ENCODE measurements around the gene KSR2. TPM values are rescaled to one million over a fixed set of nuclear protein-coding genes. Genes with fewer than 3 reads are reported as not detected.

Gene KSR2
- total and polyA plus RNA-seq, 2 of the 13 experiments (the other 11 are each of a cell fraction or from before 2014, with no cell fraction given), result 0.02 TPM; not detected in 1

DNA sequence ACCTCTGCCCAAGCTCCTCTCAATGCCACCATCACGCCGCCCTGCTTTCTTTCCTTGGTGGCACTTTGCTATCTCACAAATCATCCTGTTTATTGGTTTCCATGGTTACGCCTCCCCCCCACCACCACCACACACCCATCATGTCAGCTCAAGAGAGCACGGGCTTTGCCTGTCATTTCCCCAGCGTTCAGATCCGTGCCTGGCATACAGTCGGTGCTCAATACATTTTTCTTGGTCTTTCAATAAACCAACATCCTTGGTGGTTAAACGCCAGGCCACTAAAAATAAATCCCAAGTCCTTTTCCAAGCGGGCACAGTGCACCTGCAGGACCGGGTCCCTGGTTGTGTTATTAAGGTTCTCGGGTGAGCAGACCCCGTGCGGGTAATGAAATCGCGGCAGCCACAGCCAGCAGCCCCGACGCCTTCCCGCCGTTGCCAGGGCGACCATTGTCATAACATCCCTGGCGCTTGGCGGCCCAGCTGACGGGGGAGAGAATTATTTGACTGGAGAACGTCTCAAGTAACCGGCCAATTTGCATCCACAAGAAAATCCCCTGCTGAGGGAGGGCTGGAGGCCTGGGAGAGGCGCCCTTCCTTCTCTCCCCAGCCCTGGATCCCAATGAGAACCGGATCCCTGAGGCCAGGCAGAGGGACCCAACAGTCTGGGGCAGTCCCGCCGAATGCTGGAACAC lies 92.9 kb downstream of the KSR2 start:
- TF ChIP-seq, protein P1, sequence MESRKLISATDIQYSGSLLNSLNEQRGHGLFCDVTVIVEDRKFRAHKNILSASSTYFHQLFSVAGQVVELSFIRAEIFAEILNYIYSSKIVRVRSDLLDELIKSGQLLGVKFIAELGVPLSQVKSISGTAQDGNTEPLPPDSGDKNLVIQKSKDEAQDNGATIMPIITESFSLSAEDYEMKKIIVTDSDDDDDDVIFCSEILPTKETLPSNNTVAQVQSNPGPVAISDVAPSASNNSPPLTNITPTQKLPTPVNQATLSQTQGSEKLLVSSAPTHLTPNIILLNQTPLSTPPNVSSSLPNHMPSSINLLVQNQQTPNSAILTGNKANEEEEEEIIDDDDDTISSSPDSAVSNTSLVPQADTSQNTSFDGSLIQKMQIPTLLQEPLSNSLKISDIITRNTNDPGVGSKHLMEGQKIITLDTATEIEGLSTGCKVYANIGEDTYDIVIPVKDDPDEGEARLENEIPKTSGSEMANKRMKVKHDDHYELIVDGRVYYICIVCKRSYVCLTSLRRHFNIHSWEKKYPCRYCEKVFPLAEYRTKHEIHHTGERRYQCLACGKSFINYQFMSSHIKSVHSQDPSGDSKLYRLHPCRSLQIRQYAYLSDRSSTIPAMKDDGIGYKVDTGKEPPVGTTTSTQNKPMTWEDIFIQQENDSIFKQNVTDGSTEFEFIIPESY (CRISPR knock-in tag; IDR thresholded peaks at IDR 0.05), result peak; percentile 38; the same call in 1 of the 2 replicates
- no peak for TF ChIP-seq NR2F2 (IDR thresholded peaks at IDR 0.05; ENCODE audit: borderline replicate concordance, low read depth)
- in situ Hi-C loops (cut with HindIII; ENCODE audit: extremely low pct_ligation_motif_present, low pct_unique_long_range_greater_than_20kb), result loop anchor here (5.0 kb wide), 1 partner anchor 156 kb away; no protein-coding TSS in a partner anchor
- POLR2A ChIA-PET, result no interaction called here
- Histone ChIP-seq H3K9me3 (ENCODE audit: low read length) (no peaks in the 10 kb centered on the region), H3K4me1 (ENCODE audit: insufficient read depth, low read length) (no peaks in the 10 kb centered on the region), H3K4me2 (ENCODE audit: low read depth, low read length) (no peak overlapping the region), H3K4me3 (replicated peaks in 1 of 3; ENCODE audit: insufficient read depth in 1 of 3, low read depth in 2 of 3, low read length in 3 of 3) (no peak overlapping the region), H3K27ac (ENCODE audit: extremely low read length, insufficient read depth, low read length) (no peak overlapping the region), H3K79me2 (ENCODE audit: insufficient read depth, low read length) (no peaks in the 10 kb centered on the region), H3K36me3 (replicated peaks in 1 of 2; ENCODE audit: control insufficient read depth in 1 of 2, insufficient read depth in 2 of 2, low read length in 2 of 2) (no peaks in the 10 kb centered on the region), H2AFZ (ENCODE audit: low read length) (no peak overlapping the region), H4K20me1 (ENCODE audit: insufficient read depth, low read length) (no peaks in the 10 kb centered on the region), H3K9ac (ENCODE audit: insufficient read depth, low read depth, low read length) (no peak overlapping the region), H3K27me3 (ENCODE audit: control insufficient read depth in 1 of 2, insufficient read depth in 2 of 2, low read length in 2 of 2) (no peaks in the 10 kb centered on the region)
- DNase-seq (ENCODE audit: low spot score), result no peak
- CTCF ChIA-PET (ENCODE audit: low intra/inter-chr PET ratio, low total read pairs), result interaction anchor here (2.0 kb wide), 1 partner anchor 159 kb away, joined by 17 read pairs; no protein-coding TSS in a partner anchor
- no peak for ATAC-seq
- intact Hi-C loops (cut with micrococcal nuclease; ENCODE audit: unreplicated experiment), result loop anchor here (1.0 to 5.0 kb wide), 3 partner anchors 141 to 226 kb away; partner anchors contain the start of genes RFC5 and VSIG10
- 67% methylated on average over 24 of the region's 29 CpGs for WGBS (ENCODE audit: low lambda C conversion rate)
- no TSS peak for BruUV-seq (replicated peaks)
- FAIRE-seq, result no peak

DNA sequence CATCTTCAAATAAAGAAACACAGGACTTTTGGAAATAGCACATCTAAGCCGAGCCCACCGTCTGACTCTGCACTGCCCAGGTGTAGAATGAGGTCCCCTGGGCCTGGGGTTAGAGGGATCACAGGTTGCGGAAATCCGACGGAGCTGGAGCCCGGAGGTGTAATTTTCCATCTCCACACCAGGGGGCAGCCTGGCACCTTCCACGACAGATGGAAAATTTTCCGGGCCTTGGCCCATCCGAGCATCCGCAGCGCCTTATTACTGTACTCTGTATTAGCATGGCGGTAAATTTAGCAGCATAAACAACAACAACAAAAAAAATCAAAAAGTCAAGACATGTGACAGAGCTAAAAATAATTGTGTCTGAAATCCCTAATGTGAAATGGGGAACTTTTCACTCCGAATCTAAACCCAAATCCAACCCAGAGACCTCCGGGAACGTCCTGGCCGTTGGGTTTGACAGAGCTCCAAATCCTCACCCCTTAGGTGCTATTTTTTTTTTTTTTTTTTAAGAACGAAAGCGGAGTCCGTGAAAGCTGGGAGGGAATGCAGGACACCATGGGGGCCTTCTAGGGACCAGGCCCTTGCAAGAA lies 93.9 kb downstream of the KSR2 start:
- peak; percentile 45 for DNase-seq (ENCODE audit: low spot score)
- CTCF ChIA-PET (ENCODE audit: low intra/inter-chr PET ratio, low total read pairs), result interaction anchor here (2.0 kb wide), 1 partner anchor 160 kb away, joined by 17 read pairs; no protein-coding TSS in a partner anchor
- no peak for TF ChIP-seq NFRKB (IDR thresholded peaks at IDR 0.05)
- TF ChIP-seq, protein P2, sequence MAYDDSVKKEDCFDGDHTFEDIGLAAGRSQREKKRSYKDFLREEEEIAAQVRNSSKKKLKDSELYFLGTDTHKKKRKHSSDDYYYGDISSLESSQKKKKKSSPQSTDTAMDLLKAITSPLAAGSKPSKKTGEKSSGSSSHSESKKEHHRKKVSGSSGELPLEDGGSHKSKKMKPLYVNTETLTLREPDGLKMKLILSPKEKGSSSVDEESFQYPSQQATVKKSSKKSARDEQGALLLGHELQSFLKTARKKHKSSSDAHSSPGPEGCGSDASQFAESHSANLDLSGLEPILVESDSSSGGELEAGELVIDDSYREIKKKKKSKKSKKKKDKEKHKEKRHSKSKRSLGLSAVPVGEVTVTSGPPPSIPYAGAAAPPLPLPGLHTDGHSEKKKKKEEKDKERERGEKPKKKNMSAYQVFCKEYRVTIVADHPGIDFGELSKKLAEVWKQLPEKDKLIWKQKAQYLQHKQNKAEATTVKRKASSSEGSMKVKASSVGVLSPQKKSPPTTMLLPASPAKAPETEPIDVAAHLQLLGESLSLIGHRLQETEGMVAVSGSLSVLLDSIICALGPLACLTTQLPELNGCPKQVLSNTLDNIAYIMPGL (CRISPR knock-in tag; IDR thresholded peaks at IDR 0.05; ENCODE audit: borderline replicate concordance in 1 of 2, low read depth in 1 of 2), result peak in 1 of 2 experiments; percentile 20; a peak in 1 of 4 replicates
- TF ChIP-seq, protein P3, sequence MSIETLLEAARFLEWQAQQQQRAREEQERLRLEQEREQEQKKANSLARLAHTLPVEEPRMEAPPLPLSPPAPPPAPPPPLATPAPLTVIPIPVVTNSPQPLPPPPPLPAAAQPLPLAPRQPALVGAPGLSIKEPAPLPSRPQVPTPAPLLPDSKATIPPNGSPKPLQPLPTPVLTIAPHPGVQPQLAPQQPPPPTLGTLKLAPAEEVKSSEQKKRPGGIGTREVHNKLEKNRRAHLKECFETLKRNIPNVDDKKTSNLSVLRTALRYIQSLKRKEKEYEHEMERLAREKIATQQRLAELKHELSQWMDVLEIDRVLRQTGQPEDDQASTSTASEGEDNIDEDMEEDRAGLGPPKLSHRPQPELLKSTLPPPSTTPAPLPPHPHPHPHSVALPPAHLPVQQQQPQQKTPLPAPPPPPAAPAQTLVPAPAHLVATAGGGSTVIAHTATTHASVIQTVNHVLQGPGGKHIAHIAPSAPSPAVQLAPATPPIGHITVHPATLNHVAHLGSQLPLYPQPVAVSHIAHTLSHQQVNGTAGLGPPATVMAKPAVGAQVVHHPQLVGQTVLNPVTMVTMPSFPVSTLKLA (IDR thresholded peaks at IDR 0.05), result no peak
- peak; percentile 15; the same call in 1 of the 2 replicates for TF ChIP-seq ELF1 (CRISPR knock-in tag; IDR thresholded peaks at IDR 0.05)
- peak; percentile 39; the same call in 1 of the 2 replicates for TF ChIP-seq KDM2A (CRISPR knock-in tag; IDR thresholded peaks at IDR 0.05; ENCODE audit: borderline replicate concordance, low read depth)
- TF ChIP-seq RAD21 (CRISPR knock-in tag; IDR thresholded peaks at IDR 0.05), result peak; percentile 74
- TF ChIP-seq ZSCAN21 (CRISPR knock-in tag; IDR thresholded peaks at IDR 0.05; ENCODE audit: borderline replicate concordance), result no peak
- TF ChIP-seq GABPA (IDR thresholded peaks at IDR 0.05; ENCODE audit: low read depth, low read length), result no peak
- peak; percentile 33; the same call in 1 of the 2 replicates for TF ChIP-seq GABPA (CRISPR knock-in tag; IDR thresholded peaks at IDR 0.05; ENCODE audit: low read depth)

More for the DNA sequence above, 93.9 kb downstream of the KSR2 start:
- Histone ChIP-seq H3K4me2 (ENCODE audit: low read depth, low read length) (no peak overlapping the region), H2AFZ (ENCODE audit: low read length) (no peak overlapping the region), H3K36me3 (replicated peaks in 1 of 2; ENCODE audit: control insufficient read depth in 1 of 2, insufficient read depth in 2 of 2, low read length in 2 of 2) (no peaks in the 10 kb centered on the region), H3K9me3 (ENCODE audit: low read length) (no peaks in the 10 kb centered on the region), H3K4me3 (replicated peaks in 1 of 3; ENCODE audit: insufficient read depth in 1 of 3, low read depth in 2 of 3, low read length in 3 of 3) (no peak overlapping the region), H3K27me3 (ENCODE audit: control insufficient read depth in 1 of 2, insufficient read depth in 2 of 2, low read length in 2 of 2) (no peaks in the 10 kb centered on the region; a peak in 1 of 5 replicates), H3K4me1 (ENCODE audit: insufficient read depth, low read length) (no peaks in the 10 kb centered on the region), H3K79me2 (ENCODE audit: insufficient read depth, low read length) (no peaks in the 10 kb centered on the region), H4K20me1 (ENCODE audit: insufficient read depth, low read length) (no peaks in the 10 kb centered on the region), H3K27ac (ENCODE audit: extremely low read length, insufficient read depth, low read length) (no peak overlapping the region), H3K9ac (ENCODE audit: insufficient read depth, low read depth, low read length) (no peak overlapping the region)
- ATAC-seq, result peak; percentile 88
- POLR2A ChIA-PET, result no interaction called here
- intact Hi-C loops (cut with micrococcal nuclease; ENCODE audit: unreplicated experiment) (loop anchor here (1.0 to 5.0 kb wide), 3 partner anchors 142 to 227 kb away; partner anchors contain the start of genes RFC5 and VSIG10), in situ Hi-C loops (cut with HindIII; ENCODE audit: extremely low pct_ligation_motif_present, low pct_unique_long_range_greater_than_20kb) (loop anchor here (5.0 kb wide), 1 partner anchor 157 kb away; no protein-coding TSS in a partner anchor)
- peak; percentile 81 for FAIRE-seq
- WGBS (ENCODE audit: low lambda C conversion rate), result 25% methylated on average over 15 of the region's 19 CpGs
- BruUV-seq (replicated peaks), result no TSS peak

Measured in HepG2 (cell line).